OCI-LY7 (cell line): ENCODE measurements around the gene GNB5. TPM values are rescaled to one million over a fixed set of nuclear protein-coding genes. Genes with fewer than 3 reads are reported as not detected.

ENCODE experiments used
- BruUV-seq: library from RNA; stranded (reverse); fragments of 400-500 nt; replicated peaks from 2 replicates; lab custom pipeline; 2021; lab: Mats Ljungman, UMichigan
- CTCF ChIA-PET: fragments of 300-600 bp; sonication (Branson Sonifier 250); formaldehyde crosslinking; loops from one replicate; lab custom pipeline; 2022; ENCODE audit warnings: antibody characterized with exemption; ENCODE audit not compliant: unreplicated experiment; lab: Charles Lee
- POLR2A ChIA-PET: fragments of 300-600 bp; sonication (Branson Sonifier 250); formaldehyde crosslinking; loops from one replicate; lab custom pipeline; 2022; ENCODE audit warnings: antibody characterized with exemption; lab: Charles Lee
- DNase-seq: peaks from one replicate; pipeline ENCODE4 v3.0.0-alpha.2; 2015; ENCODE audit warnings: low spot score
- H2AFZ ChIP-seq: fragments of 200-600 bp; sonication (generic), shearing (Covaris generic); 2 replicates; pipeline ENCODE4 v1.6.1; 2014; ENCODE audit warnings: mild to moderate bottlenecking, antibody characterized with exemption, low read length, moderate library complexity
- H3K27ac ChIP-seq: fragments of 200-600 bp; sonication (generic); 2 replicates; pipeline ENCODE4 v1.5.1; 2014; ENCODE audit warnings: mixed run types, low read depth, mild to moderate bottlenecking, moderate library complexity, low read length, inconsistent platforms; ENCODE audit not compliant: poor library complexity, severe bottlenecking
- H3K36me3 ChIP-seq: fragments of 200-600 bp; sonication (generic); 2 replicates; pipeline ENCODE4 v1.6.1; 2014; ENCODE audit warnings: mild to moderate bottlenecking, antibody characterized with exemption, low read length, moderate library complexity, mixed read lengths; ENCODE audit not compliant: insufficient read depth
- H3K4me1 ChIP-seq: fragments of 200-600 bp; sonication (generic); 2 replicates; pipeline ENCODE4 v1.5.1; 2014; ENCODE audit warnings: mild to moderate bottlenecking, low read length; ENCODE audit not compliant: insufficient read depth, poor library complexity, severe bottlenecking
- H3K4me2 ChIP-seq: fragments of 200-600 bp; sonication (generic); 2 replicates; pipeline ENCODE4 v1.6.1; 2014; ENCODE audit warnings: mild to moderate bottlenecking, low read length
- H3K4me3 ChIP-seq: fragments of 200-600 bp; sonication (generic); 2 replicates; pipeline ENCODE4 v1.5.1; 2014; ENCODE audit warnings: mild to moderate bottlenecking, low read depth, low read length; ENCODE audit not compliant: poor library complexity, severe bottlenecking
- H3K79me2 ChIP-seq: fragments of 200-600 bp; sonication (generic); 2 replicates; pipeline ENCODE4 v1.6.1; 2016; ENCODE audit warnings: low read depth, mild to moderate bottlenecking, low read length, moderate library complexity, mixed read lengths; ENCODE audit not compliant: insufficient read depth
- H3K9me2 ChIP-seq: fragments of 200-600 bp; sonication (generic); 2 replicates; pipeline ENCODE4 v1.6.1; 2016; ENCODE audit warnings: mild to moderate bottlenecking, low read length, mixed read lengths; ENCODE audit not compliant: insufficient read depth
- H3K9me3 ChIP-seq: fragments of 200-600 bp; sonication (generic); 2 replicates; pipeline ENCODE4 v1.6.1; 2014; ENCODE audit warnings: mild to moderate bottlenecking, mixed run types, low read length, mixed read lengths
- H4K20me1 ChIP-seq: fragments of 200-600 bp; sonication (generic); 2 replicates; pipeline ENCODE4 v1.6.1; 2014; ENCODE audit warnings: mild to moderate bottlenecking, antibody characterized with exemption, low read length, moderate library complexity, mixed read lengths; ENCODE audit not compliant: insufficient read depth
- EZH2phosphoT487 ChIP-seq: fragments of 200-600 bp; sonication (generic); IDR thresholded peaks from 2 replicates; pipeline ENCODE4 v1.6.1; 2018; ENCODE audit warnings: low read depth, borderline replicate concordance, mild to moderate bottlenecking, mixed run types, antibody characterized with exemption, low read length, moderate library complexity, mixed read lengths
- intact Hi-C: fragments of 100-400 bp; cut with micrococcal nuclease; formaldehyde crosslinking; loops from one replicate; pipeline ENCODE4 v1.10.0; 2022; ENCODE audit not compliant: unreplicated experiment
- total RNA-seq, 2 experiments: library from RNA; depleted of rRNA in 1 of 2; stranded (reverse); fragments of >200 nt in 1 of 2; shearing (Covaris generic) in 1 of 2; gene quantifications; 2 replicates each; pipeline ENCODE4 v1.2.3, GENCODE V29; 2014 to 2022
- TF ChIP-seq, protein P1 (sequence below): fragments of 200-600 bp; sonication (generic); conservative IDR thresholded peaks from 2 replicates; pipeline ENCODE4 v1.5.1; 2014; ENCODE audit warnings: mild to moderate bottlenecking, antibody characterized with exemption, low read length, moderate library complexity, mixed read lengths

GNB5 gene
- total RNA-seq, 2 experiments from 2014 or later, result 49.0 to 53.9 TPM

GRCh38 chr15:52078197-52078875 lies 112.9 kb downstream of the GNB5 start:
- no peak overlapping the region for H3K27ac ChIP-seq
- H3K4me2 ChIP-seq, result no peak overlapping the region
- ChIA-PET POLR2A (interaction anchor here (0.6 to 1.2 kb wide), 2 partner anchors 71 to 76 kb away, joined by 3 read pairs; no protein-coding TSS in a partner anchor), CTCF (interaction anchor here (0.5 to 2.0 kb wide), 4 partner anchors 9 to 115 kb away, joined by 3 to 8 read pairs (median 4); no protein-coding TSS in a partner anchor)
- TF ChIP-seq, protein P1, sequence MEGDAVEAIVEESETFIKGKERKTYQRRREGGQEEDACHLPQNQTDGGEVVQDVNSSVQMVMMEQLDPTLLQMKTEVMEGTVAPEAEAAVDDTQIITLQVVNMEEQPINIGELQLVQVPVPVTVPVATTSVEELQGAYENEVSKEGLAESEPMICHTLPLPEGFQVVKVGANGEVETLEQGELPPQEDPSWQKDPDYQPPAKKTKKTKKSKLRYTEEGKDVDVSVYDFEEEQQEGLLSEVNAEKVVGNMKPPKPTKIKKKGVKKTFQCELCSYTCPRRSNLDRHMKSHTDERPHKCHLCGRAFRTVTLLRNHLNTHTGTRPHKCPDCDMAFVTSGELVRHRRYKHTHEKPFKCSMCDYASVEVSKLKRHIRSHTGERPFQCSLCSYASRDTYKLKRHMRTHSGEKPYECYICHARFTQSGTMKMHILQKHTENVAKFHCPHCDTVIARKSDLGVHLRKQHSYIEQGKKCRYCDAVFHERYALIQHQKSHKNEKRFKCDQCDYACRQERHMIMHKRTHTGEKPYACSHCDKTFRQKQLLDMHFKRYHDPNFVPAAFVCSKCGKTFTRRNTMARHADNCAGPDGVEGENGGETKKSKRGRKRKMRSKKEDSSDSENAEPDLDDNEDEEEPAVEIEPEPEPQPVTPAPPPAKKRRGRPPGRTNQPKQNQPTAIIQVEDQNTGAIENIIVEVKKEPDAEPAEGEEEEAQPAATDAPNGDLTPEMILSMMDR, result no peak
- no peak for TF ChIP-seq EZH2phosphoT487
- DNase-seq, result no peak
- no peaks in the 10 kb centered on the region for H3K9me3 ChIP-seq
- intact Hi-C loops, result loop anchor here (5.0 kb wide), 1 partner anchor 64 kb away; no protein-coding TSS in a partner anchor
- no peak overlapping the region for H2AFZ ChIP-seq
- no peaks in the 10 kb centered on the region for H3K79me2 ChIP-seq
- H3K9me2 ChIP-seq, result no peaks in the 10 kb centered on the region
- BruUV-seq, result no TSS peak
- H3K36me3 ChIP-seq, result no peaks in the 10 kb centered on the region
- no peaks in the 10 kb centered on the region for H4K20me1 ChIP-seq
- H3K4me1 ChIP-seq, result peaks cover 6% of the 10 kb centered on the region
- no peak overlapping the region for H3K4me3 ChIP-seq

GRCh38 chr15:52076889-52077781 lies 114.1 kb downstream of the GNB5 start:
- TF ChIP-seq EZH2phosphoT487, result no peak
- TF ChIP-seq, protein P1, result no peak
- Histone ChIP-seq H2AFZ (no peak overlapping the region), H4K20me1 (no peaks in the 10 kb centered on the region), H3K9me2 (no peaks in the 10 kb centered on the region), H3K4me2 (no peak overlapping the region), H3K4me3 (no peak overlapping the region), H3K4me1 (peaks cover under 1% of the 10 kb centered on the region), H3K9me3 (no peaks in the 10 kb centered on the region), H3K36me3 (no peaks in the 10 kb centered on the region), H3K79me2 (no peaks in the 10 kb centered on the region), H3K27ac (no peak overlapping the region)
- DNase-seq, result no peak
- POLR2A ChIA-PET, result interaction anchor here (0.5 to 0.9 kb wide), 3 partner anchors 29 to 427 kb away, joined by 3 to 4 read pairs (median 3); no protein-coding TSS in a partner anchor
- no TSS peak for BruUV-seq
- CTCF ChIA-PET, result no interaction called here
- intact Hi-C loops, result loop anchor here (5.0 kb wide), 1 partner anchor 65 kb away; no protein-coding TSS in a partner anchor
